HTR-8/SVneo (cell line): ENCODE data around the gene ITIH1.

Experiments used
- DNase-seq: peaks from one replicate; pipeline ENCODE4 v3.0.0; 2011; ENCODE audit warnings: low spot score, mixed read lengths; ENCODE audit not compliant: insufficient read length
- FAIRE-seq: peaks from 2 replicates; lab custom pipeline; 2011; peaks lifted over from hg19 to GRCh38; lab: Jason Lieb, UNC

Gene ITIH1

DNA sequence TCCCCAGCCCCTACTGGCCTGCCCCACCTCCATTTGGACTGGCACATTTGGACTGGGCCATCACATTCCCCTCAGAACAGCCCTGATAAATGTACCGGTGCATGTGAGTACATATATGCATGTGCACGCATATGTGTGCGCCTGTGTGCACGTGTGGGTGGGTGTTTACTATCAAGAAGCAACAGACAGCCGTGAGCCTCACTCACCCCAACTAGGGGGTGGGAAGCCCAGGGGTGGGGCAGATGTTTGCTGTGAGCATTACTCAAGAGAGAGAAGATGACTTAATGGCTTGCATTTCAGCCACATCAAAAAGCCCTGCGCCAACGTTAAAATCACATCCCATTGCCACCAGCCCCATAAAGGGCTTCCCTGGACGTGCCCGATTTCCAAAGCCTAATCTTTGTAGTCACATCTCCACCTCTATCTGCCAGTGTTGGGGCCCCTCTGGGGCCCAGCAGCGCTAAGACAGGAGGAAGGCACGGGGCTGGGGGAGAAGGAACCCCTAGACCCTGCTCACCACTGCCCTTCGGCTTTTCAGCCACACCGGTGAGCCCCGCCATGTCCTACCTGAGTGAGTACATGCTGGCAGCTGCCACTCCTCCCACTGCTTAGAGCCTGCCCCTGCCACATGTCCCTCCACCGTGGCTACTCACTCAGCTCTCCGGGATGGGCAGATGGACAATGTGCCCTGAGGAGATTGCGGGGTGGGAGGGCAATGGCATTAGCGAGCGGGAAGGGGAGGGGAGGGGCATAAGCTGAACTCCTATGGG lies 28.1 kb downstream of the ITIH1 start:
- FAIRE-seq: no peak

DNA sequence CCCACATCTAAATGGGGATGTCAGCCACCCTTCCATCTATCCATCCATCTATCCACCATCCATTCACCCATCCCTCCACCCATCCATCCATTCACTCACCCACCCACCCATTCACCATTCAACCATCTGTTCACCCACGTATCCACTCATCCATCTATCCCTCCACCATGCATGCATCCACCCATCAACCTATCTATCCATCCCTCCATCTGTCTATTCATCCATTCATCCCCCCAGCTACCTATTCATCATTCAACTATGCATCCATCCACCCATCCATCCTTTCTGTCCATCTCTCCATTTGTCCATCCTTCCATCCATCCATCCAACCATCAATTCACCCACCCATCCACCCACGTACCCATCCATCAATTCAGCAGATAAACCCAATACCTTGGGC lies 31.8 kb downstream of the ITIH1 start:
- DNase-seq (no peak), FAIRE-seq (peak; percentile 9)

More for the DNA sequence above, 28.1 kb downstream of the ITIH1 start:
- DNase-seq: no peak

DNA sequence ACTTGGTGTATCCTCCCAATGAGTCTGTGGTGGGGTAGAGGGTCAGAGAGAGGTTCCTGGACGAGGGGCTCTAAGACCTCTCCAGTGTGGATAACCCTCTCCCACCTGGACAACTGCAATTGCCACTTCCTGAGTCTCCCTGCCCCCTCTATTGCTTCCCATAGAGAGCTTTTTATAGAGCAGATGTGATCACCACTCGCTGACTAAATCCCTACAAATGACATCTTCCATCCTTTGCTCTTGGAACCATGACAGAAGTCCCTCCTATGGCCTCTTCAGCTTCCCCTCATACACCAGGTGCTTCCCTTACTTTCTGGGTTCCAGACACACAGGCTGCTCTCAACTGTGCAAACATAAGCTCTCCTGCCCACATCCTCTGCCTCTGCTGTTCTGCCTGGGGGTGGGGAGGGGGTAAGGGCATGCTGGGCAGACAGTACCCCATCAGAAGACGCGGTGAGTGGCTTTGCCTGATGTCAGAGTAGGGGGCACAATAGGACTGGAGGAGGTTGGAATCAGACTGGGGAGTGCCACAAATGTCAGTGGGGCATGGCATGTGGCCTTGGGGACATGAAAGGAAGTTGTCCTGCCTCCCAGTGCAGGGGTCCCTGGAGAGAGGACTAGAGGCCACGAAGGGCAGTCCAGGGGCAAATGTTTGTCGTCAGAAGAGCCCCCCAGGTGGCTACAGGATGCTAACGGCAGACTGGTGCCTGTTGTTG lies 32.4 kb downstream of the ITIH1 start:
- no peak for DNase-seq
- no peak for FAIRE-seq

DNA sequence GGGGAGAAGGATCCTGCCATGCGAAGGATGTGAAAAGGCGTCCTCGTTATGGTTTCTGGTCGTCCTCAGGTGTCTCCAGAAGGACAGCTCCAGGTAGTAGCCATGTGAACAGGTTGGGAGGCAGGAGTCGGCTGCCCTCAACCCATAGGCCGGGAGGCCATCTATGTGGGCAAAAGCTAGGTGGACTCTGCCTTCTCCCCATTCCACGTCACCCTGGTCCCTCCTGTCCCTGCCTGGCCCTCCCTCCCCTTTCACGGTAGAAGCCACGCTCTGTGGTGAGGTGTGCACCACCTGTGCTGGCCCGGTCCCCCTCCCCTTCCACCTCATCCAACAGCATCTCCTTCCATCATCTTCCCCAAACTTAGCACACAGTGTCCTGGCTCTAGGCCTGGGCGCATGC lies 33.5 kb downstream of the ITIH1 start:
- FAIRE-seq (no peak), DNase-seq (no peak)

DNA sequence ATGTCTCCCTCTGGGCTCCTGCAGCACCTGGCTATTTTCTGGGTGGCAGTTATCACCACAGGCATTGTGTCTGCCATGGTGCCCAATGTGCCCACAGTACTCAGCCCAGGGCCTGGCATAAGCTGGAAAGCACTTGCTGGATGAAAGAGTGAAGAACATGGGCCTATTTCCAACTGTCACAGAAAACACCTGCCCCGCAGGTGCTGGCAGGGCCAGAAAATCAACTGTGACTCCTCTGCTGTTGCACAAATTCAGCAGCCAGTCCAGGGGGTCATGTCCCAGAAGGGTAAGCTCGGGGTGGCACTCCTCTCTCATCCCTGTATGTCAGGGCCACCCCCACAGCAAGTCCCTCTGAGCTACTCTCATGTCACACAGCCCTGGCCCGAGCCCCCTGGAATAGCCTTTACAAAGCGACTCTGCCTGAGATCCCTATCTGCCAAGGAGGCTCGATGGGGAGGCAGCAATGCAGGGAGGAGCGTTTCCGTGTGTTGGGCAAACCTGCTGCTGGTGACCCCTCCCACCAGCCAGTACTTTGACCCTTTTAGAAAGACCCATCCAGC lies 34.1 kb downstream of the ITIH1 start:
- no peak for DNase-seq
- FAIRE-seq: no peak

DNA sequence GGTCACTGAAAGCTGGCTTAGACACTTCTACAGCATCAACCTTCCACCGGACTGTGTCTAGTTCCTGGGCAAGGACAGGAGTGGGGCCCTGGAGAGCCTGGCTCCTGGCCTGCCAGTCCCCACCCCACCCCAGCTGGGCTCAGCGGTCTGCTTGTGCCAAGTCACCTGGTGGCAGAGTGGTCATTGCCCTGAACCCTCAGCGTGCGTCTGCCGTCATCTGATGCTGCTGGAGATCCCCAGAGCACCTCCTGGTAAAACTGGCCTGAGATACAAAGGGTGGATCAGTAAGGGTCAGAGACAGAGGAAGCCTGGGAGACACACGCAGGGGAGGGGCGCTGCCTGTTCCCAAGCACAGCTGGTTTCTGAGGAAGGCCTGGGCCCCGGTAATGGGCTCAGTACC lies 36.4 kb downstream of the ITIH1 start:
- FAIRE-seq (no peak), DNase-seq (no peak)

DNA sequence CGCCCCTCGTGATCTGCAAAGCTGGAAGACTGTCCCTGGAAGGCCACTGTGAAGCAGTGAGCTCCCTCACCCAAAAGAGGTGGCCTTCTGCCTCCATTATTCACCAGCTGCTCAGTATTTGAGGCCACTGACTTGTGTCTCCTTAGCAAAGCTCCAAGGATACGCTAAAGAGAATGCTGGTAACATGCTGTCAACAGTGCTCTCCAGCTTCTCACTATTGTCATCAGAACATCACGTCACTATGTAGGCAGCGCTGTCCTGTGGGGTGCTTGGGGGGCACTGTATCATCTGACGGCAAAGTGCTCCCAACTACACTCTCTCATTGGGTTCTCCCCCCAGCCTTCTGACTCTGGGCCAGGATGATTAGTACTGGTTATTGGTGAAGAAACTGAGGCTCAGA lies 38.8 kb downstream of the ITIH1 start:
- FAIRE-seq: no peak

DNA sequence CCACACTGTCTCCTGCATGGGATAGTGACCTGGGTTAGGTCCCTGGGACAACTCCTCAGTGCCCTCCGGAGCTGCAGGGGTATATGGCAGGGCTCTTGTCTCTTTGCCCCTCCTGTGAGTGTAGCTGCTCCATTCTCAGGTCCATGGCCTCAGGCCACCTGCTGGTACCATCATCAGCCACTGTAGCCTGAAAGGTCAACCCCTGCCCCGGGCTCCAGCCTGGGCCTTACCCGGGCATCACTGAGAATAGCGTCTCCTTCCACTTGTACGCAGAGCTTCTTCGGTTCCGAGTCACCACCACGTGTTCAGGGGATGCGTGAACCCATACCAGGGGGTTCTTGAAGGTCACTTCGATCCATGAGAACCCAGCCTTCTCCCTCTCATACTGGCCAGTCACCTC lies 39.3 kb downstream of the ITIH1 start:
- DNase-seq (no peak), FAIRE-seq (no peak)

More for the DNA sequence above, 38.8 kb downstream of the ITIH1 start:
- DNase-seq: no peak

DNA sequence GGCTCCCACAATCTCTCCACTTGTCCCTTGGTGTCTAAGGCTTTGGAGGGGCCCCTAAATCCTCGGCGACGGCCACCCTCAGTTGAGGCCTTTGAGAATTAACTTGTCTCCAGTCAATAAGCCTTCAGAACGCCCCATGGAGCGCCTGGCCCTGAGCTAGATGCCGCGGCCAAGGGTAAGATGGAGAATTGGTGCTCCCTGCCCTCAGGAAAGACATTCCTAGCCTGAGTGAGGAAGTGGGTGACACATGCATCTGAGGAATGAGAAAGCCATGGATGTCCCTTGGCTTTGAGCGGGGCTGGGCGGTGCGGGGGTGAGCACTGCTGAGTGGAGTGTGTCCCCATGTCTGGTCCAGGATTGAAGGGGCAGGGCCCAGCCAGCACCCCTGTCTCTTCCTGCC lies 39.8 kb downstream of the ITIH1 start:
- FAIRE-seq: no peak
- DNase-seq: no peak

DNA sequence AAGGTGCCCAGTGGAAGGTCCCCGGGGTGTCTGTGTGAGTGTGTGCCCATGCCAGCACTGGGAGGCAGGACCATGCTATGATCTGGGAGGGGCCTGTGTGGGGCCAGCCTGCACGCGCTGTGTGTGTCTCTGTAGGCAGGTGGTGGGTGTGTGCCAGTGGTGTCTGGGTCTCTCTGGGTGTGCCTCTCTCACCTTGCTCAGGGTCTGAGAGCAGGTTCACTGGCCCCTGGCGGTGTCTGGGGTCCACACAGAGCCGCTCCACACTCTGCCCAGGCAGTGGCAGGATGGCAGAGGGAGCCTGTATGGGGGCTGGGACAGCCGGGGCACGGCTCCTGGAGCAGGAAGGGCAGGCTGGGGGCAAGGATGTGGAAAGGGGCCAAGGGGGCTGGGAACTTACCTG lies 40.5 kb downstream of the ITIH1 start:
- no peak for FAIRE-seq
- no peak for DNase-seq

DNA sequence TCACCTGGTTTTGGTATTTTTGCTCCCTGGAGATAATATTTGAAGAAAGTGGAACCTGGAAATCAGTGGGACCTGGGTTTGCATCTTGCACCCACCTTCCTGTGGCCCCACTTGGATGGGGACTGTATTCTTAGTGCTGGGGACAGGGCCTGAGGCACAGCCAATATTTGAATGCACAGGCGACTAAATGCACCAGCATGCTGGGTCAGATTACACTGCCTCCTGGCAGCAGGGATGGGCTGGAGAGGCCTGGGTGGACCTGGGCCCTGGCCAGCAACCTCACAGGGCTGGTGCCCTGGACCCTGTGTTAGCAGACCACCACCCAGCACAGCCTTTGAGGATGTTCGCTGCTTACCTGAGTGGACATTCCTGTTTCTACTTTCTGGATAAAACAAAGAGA lies 42.5 kb downstream of the ITIH1 start:
- no peak for DNase-seq
- no peak for FAIRE-seq

DNA sequence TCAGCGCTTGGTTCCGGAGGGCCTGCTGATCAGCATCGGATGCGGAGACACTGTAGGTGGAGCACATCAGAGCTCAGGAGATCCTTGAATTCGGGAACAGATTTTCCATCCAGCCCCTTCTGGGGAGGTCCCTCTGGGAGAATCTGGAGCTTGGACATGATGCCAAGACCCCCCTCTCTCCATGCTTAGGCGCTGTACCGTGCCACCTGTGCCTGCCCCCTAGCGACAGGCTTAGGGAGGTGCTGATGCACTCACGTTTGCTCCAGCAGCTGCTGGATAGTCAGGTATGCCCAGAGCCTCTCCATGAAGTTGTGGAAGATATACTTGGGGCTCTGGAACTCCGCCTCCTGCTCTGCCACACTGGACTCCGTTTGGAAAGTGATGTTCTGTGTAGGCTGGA lies 43.3 kb downstream of the ITIH1 start:
- no peak for FAIRE-seq

DNA sequence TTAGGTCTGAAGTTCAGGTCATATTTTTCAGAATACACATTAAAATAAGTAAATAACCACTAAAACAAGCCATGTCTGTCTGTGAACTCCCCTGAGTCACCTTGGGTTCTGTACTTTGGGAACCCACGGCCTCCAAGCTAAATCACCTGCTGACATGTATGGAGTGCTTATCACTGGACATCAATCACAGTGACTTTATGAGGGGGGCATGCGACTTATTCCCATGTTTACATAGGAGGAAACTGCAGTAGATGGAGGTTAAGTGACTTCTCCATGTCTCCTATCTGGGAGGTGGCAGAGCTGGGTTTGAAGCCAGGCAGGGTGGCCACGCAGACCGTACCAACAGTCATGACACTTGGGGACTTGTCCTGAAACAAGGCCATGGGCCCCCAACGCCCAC lies 45.0 kb downstream of the ITIH1 start:
- no peak for DNase-seq
- FAIRE-seq: no peak

More for the DNA sequence above, 43.3 kb downstream of the ITIH1 start:
- no peak for DNase-seq

DNA sequence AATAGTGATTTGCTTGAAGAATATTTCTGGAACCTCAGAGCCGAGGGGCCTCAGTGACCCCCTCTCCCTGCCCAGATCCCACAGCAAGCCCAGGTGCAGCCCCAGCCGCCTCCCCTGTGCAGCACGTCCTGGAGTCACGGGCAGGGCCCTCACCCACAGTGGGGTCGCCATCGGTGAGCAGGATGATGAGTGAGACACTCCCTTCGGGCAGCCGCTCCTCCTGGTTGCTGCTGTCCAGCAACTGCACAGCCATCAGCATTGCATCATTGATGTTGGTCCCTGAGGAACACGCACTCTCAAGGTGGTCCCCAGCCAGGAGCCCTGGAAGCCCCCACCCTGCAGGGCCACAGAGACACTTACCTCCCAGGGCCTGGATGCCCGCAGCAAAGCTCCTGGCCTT lies 46.6 kb downstream of the ITIH1 start:
- FAIRE-seq (no peak), DNase-seq (no peak)

DNA sequence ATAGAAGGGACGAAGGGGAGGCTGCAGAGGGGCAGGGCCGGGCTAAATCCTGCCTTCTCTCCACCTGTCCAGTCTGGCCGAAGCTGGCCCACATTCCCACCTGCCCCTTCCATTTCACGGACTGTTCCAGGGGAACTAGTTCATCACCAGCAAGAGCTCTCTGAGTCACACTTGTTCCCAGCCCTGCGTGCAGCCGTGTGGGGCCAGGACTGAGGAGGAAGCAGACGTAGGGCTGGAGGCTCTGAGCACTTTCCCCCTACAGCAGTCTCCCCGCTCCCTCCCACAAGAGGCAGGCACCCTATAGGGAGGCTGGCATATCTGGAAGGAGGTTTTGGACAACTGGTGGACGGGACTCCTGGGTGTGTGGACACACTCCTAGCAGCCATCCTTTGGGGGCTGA lies 50.0 kb downstream of the ITIH1 start:
- FAIRE-seq (no peak), DNase-seq (no peak)

DNA sequence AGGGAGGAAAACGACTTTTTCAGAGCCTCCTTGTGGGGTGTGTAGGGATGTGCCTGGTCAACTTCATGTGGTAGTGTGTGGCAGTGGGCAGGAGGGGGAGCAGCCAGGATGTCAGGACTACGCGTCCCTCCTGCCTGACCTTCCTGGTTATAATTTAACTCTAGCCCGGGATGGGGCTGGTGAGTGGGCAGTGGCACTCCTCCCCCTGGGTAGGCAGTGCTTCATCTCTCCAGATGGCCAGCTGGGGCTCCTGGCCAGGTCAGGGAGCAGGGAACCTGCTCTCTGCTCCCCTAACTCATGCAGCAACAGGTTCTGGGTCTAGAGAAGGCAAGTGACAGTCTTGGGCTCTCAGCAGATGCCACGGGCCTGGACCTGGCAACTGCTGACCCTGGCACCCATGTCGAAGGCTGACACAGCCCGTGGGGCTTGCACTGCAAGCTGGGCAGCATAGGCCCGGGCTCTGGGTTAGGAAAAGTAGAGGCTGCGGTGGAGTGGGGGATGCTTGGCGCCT lies 50.5 kb downstream of the ITIH1 start:
- FAIRE-seq: no peak
- no peak for DNase-seq

DNA sequence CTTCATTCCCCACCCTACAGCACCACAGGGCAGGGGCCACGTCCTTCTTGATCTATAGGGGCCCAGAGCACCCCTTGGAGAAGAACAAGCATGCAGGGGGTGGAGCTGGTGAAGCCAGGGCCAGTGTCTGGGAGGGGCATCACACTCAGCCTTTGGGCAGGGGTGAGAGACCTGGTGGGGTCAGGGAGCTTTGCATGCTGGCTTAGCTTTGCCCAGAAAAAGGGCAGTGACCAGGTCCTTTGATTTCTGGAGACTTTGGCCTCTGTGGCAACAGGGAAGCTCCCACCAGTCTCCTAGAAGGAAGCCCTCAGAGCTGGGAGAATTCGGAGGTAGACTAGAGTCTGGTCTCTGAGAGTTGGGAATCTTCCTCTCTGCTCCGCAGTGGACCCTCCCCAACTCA lies 52.1 kb downstream of the ITIH1 start:
- DNase-seq (no peak), FAIRE-seq (no peak)

DNA sequence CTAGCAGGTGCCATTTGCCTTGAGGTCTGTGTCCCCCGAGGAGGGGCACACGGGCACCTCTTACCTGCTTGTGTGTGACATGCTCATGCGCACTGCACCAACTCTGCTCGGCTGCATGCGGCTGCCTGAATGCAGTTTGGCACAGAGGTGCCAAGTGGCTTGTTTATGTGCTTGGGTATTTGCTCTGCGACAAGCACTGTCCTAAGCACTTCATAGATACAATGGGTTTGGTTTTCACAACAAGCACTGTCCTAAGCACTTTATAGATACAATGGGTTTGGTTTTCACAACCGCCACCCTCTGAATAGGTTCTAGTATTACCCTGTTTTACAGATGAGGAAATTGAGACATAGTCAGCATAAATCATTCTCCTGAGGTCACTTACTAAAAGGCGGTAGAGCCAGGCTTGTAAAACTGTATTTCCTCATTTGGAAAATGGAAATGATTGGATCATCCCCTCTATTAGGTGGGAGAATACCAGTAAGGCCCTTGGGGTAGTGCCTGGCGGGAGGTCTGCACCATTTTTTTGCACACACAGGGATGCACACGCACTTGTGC lies 52.6 kb downstream of the ITIH1 start:
- no peak for DNase-seq
- FAIRE-seq: no peak

DNA sequence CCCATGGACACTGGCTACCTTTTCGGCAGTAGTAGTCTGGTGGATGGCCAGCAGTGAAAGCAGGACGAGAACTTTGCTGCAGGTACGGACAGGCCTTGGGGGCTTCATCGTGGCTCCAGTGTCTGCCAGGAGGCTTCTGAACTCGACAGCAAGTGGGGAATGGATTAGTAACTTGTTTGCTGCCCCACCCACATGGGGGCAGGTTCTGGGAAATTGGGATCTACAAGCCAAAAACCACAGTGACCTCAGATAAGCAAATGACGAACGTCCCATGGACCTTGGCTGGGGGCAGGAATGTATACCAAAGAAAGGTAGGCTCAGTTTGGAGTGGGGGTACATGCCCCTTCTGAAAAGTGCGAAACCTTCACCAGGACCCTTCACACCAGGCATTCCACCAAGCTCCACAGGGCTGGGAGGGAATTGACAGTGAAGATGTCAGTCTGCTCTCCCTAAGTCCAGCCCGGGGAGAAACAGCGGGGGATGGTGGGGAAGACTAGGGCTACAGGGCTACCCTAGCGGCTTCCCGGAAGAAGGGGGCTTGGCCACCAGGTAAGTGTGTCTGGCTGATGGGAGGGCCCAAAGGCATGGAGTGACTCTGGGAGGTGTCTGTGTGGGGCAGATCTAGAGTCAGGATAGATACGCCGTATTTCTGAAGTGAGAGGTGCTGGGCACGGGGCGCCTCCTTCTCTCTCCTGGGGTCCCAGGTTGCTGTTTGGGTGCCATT lies 53.3 kb downstream of the ITIH1 start, which contains the start of gene ITIH4:
Gene ITIH4 (minus strand): TSS at position 138 of the 724 bp plus-strand sequence. CDS start 30 bp downstream, at position 108.
- no peak for FAIRE-seq
- DNase-seq: no peak
